Measurements from ENCODE around the gene HSFX4.
"Not testable (repeated sequence)": the region's sequence is repeated elsewhere in the genome, so short reads cannot be mapped to it uniquely, and the experiment has no call there.

Gene HSFX4

GRCh38 chrX:149938427-149938880, 9.1 kb downstream of the HSFX4 start, which contains the start of gene EOLA2:
Gene EOLA2, minus strand, starts transcription at chrX:149938491. Its CDS starts 4,617 bp downstream, at chrX:149933874.
- peak; percentile 96 to 99 for DNase-seq

DNA sequence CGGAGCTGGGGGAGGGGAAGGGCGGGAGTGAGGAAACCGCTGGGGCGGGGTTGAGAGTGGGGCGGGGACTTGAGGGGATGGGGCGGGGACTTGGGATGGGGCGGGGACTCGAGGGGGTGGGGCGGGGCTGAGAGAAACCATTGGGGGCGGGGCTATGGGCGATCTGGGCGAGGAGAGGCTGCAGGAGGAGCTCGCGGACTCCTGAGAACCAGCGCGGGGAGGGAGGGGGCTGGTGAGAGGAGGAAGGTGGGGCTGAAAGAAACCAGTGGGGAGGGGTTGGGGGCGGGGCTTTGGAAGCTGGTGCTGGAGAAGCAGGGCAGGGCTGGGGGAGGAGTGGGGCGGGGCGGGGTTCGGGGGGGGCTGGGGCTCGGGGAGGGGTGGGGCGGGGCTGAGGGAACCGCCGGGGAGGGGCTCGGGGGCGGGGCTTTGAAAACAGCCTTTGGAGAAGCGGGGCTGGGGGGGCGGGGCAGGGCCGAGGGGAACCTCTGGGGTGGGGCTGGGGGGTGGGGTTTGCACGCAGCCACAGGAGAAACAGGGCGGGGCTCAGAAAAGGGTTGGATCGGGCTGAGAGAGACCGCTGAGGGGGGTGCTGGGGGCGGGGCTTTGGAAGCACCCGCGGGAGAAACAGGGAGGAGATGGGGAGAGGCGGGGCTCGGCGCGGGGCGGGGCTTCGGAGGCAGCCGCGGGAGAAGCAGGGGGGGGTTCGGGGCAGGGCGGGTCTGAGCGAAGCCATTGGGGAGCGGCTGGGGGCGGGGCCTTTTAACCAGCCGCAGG, 9.7 kb downstream of the HSFX4 start:
- DNase-seq: peak; percentile 86 to 91

GRCh38 chrX:149939655-149939904, 10.2 kb downstream of the HSFX4 start:
- DNase-seq: no peak

- peak; percentile 95 to 97 for DNase-seq
Measured at GRCh38 chrX:149939905-149940673, 10.7 kb downstream of the HSFX4 start.

DNA sequence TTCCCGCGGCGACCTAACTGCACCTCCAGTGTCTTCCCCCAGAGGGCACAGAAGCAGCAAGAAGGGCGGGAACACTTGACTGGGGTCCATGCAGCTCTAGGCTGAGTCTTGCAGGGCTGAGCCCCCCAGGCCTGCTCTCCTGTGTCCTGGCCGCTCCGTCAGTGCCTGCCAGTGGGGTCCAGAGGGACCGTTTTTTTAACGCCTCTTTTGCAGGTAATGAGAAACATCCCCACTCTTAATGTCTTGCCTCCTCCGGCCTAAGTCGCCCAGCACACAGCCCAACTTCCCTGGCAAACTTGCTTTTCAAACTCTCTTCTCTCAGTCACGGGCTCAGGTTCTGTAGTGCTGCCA, 11.3 kb downstream of the HSFX4 start:
- not testable (repeated sequence) for DNase-seq

GRCh38 chrX:149945087-149945670, 15.8 kb downstream of the HSFX4 start:
- not testable (repeated sequence) for DNase-seq

GRCh38 chrX:149945820-149946219, 16.4 kb downstream of the HSFX4 start:
- not testable (repeated sequence) for DNase-seq

- not testable (repeated sequence) for DNase-seq
Measured at GRCh38 chrX:149946932-149947331, 17.6 kb downstream of the HSFX4 start.

- DNase-seq: no peak
Measured at GRCh38 chrX:149948016-149948415, 18.6 kb downstream of the HSFX4 start.

DNA sequence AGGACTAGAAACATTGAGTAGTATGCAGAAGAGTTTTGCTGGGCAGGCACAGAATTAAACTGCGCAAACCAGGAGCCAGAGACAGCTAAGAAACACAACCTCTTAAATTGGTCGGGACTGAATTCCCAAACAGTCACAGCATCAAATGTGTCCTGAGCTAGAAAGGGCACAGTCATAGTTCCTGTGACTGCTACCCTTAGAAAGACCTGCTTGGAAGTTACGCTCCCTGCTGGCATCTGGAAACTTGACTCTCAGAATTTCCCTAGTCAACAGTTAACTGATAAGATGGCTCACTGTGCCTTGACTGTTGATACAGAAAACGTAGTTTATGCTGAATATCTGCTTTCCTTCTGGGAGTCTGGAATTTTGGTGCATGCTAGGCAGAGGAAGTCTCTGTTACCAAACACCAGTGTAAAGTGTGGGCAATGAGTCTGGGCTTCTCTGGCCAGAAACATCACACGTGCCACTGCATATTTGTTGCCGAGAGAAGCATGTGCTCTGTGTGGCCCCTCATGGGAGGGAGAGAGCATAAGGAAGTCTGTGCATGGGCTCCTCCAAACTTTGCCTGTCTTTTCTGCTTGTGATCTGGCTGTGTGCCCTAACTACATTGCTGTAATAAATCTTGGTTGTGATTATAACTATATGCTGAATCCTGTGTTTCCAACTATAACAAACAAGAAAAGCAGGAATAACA, 20.5 kb downstream of the HSFX4 start:
- DNase-seq: no peak

DNA sequence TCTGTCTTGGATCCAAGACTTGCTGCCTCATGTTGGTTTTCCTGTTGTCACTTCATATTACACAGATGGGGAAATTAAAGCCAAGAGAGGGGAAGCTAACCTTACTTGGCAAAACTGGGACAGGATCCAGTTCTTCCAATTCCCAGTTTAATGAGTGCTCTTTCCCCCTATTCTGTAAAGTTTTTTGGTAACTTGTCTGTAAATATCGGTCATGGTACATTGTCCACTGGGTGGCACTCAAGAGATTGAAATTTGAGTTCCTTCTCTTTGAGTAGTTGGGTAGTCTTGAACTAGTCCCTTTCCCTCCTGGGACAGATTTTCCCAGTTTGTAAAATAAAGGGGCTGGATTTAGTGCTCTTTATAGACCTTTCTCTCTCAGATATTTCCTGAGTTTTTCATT, 21.3 kb downstream of the HSFX4 start:
- peak; percentile 1 to 47 for DNase-seq

- no peak for DNase-seq
Measured at GRCh38 chrX:149961572-149961971, 32.2 kb downstream of the HSFX4 start.

DNA sequence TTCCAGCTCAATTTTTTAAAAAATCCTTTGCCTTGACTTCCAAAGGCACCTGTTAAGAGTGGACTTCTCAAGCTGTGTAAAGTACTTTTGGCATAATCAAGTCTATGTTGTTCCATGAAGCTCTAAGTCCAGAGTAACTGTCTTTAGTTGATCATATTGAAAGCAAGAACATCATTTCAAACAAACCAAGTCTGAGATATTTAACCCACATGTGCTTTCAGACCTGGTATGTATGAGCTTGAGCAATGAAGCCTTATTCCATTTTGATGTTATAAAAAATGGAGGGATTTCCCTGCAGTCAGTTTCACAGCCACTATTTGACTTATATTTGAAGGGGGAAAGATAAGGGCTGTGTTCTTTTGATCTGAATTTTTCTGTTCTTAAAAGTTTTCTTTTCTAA, 32.6 kb downstream of the HSFX4 start:
- no peak for DNase-seq

DNA sequence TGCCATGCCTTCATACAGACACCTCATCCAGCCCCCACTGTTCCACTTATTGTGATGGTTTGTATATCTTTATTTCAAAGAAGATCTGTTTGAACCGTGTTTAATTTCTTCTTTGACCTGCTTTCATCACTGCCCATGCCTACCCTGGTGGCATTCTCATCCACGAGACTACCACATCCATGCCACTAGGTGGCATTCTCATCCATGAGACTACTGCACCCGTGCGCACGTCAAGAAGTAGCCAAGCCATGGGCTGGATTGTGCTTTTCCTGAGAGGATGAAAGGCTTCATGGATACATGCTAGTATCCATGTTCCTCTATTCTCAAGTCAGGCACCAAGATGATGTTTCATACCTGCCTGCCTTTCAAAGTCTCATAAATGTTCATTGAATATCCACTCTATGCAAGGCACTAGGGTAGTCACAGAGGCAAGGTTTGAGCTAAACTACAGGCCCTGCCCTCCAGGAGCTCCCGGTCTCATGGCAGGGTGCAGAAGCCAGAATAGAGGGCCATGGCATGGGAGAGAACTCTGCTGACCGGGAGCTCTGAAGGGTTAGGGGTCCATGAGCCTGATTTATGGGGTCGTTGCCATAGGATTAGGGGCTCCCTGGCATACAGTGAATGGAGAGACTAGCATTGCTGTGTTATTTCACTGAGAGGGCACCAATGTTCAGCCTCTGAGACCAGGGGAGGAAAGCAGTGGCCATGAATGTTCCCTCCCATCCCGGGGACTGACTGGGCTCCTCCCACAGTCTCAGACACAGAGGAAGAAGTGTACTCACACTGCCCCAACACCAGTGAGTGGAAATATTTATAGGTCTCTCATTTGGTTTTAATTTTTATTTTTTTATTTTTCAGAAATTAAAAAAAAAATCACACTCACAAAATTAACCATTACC, 33.7 kb downstream of the HSFX4 start:
- DNase-seq: peak; percentile 26 to 67

DNA sequence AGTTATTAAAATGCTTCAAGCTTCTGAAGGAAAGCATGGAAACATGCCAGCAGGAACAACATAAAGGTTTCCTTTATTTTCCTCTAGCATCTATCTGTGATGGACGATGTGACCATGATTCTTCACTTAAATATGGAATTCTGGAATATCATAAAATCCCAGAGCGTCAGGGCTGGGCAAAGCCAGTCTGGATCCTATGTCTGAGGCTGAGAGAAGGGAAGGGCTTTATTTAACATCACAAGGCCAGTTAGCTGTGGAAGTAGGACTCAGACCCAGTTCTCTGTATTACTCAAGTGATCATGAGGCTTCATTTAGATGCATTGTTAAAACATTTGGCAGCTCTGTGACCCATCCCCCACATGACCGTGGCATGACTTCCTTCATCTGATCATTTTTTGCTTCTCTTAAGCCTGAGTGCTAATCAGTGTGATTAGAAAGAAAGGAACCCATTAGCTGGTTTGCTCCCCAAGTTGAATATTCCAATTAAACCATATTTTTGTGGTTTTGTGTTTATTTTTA, 49.8 kb downstream of the HSFX4 start:
- DNase-seq: no peak

All from NCI-H524 (cell line).